Hematopoietic multipotent progenitor cell treated with erythropoietin and hydrocortisone succinate and interleukin-3 and kit ligand, for 8 days (in vitro differentiated cells): ENCODE results near the gene DGCR6L.
"Not testable (repeated sequence)": the region's sequence is repeated elsewhere in the genome, so short reads cannot be mapped to it uniquely, and the experiment has no call there.

Experiments
- DNase-seq: peaks from one replicate; pipeline ENCODE4 v3.0.0-alpha.2; 2015

The DGCR6L gene

GRCh38 chr22:20307448-20308447 is 12.1 kb downstream of the DGCR6L start:
- not testable (repeated sequence) for DNase-seq

- DNase-seq = not testable (repeated sequence)
These were observed 13.0 kb downstream of the DGCR6L start for GRCh38 chr22:20306646-20307447.

- DNase-seq = no peak
These were observed 13.8 kb downstream of the DGCR6L start for GRCh38 chr22:20305894-20306645.

GRCh38 chr22:20305230-20305893 is 14.5 kb downstream of the DGCR6L start:
- not testable (repeated sequence) for DNase-seq

GRCh38 chr22:20304646-20305045 is 15.2 kb downstream of the DGCR6L start:
- DNase-seq = no peak

- not testable (repeated sequence) for DNase-seq
These were observed 16.7 kb downstream of the DGCR6L start for GRCh38 chr22:20303229-20303534.

- DNase-seq = no peak
These were observed 17.2 kb downstream of the DGCR6L start for GRCh38 chr22:20302438-20303228.

- no peak for DNase-seq
These were observed 20.1 kb downstream of the DGCR6L start for GRCh38 chr22:20299746-20300136.

GRCh38 chr22:20298803-20299745 is 20.8 kb downstream of the DGCR6L start:
- DNase-seq = peak; percentile 90

- no peak for DNase-seq
These were observed 21.6 kb downstream of the DGCR6L start for GRCh38 chr22:20298110-20298802.

- DNase-seq = no peak
These were observed 22.3 kb downstream of the DGCR6L start for GRCh38 chr22:20297414-20298109.

- no peak for DNase-seq
These were observed 23.3 kb downstream of the DGCR6L start for GRCh38 chr22:20296598-20296997.

- no peak for DNase-seq
These were observed 24.4 kb downstream of the DGCR6L start for GRCh38 chr22:20295262-20296064.

GRCh38 chr22:20292673-20293232 is 27.1 kb downstream of the DGCR6L start:
- no peak for DNase-seq

- no peak for DNase-seq
These were observed 27.8 kb downstream of the DGCR6L start for GRCh38 chr22:20292108-20292507.

GRCh38 chr22:20291604-20292063 is 28.2 kb downstream of the DGCR6L start:
- DNase-seq = no peak

GRCh38 chr22:20291249-20291586 is 28.6 kb downstream of the DGCR6L start:
- no peak for DNase-seq
